ENCODE data around the gene DARS1. TPM values are rescaled to one million over a fixed set of nuclear protein-coding genes. Genes with fewer than 3 reads are reported as not detected.

DARS1 gene
- total RNA-seq, 2 donors from 2014 or later: 138 to 180 TPM

GRCh38 chr2:136000502-136000901, 15.1 kb upstream of the DARS1 start:
- H3K27ac Mint-ChIP-seq: peak overlapping the region in 1 of 2 donors; percentile 58
- ATAC-seq: peak; percentile 34 to 55
- H3K9me3 Mint-ChIP-seq: peaks cover 6 to 18% of the 10 kb centered on the region in 2 donors
- H3K36me3 Mint-ChIP-seq: peaks cover 0 to 55% of the 10 kb centered on the region in 2 donors
- no peak for DNase-seq (ENCODE audit: low spot score in 2 of 2)

- Mint-ChIP-seq H3K27ac (no peak overlapping the region), H3K36me3 (peaks cover 0 to 52% of the 10 kb centered on the region in 2 donors), H3K9me3 (peaks cover 6 to 16% of the 10 kb centered on the region in 2 donors)
- ATAC-seq (no peak), DNase-seq (ENCODE audit: low spot score in 2 of 2) (no peak)
Observed at GRCh38 chr2:135999899-136000298, 14.5 kb upstream of the DARS1 start.

GRCh38 chr2:135998879-135999278, 13.5 kb upstream of the DARS1 start:
- ATAC-seq (no peak), DNase-seq (ENCODE audit: low spot score in 2 of 2) (no peak)
- Mint-ChIP-seq H3K27ac (no peak overlapping the region), H3K9me3 (peaks cover 6 to 10% of the 10 kb centered on the region in 2 donors), H3K36me3 (peaks cover 0 to 43% of the 10 kb centered on the region in 2 donors)

GRCh38 chr2:135997380-135997779, 12.0 kb upstream of the DARS1 start:
- no peak for DNase-seq (ENCODE audit: low spot score in 2 of 2)
- Mint-ChIP-seq H3K9me3 (peaks cover 2 to 5% of the 10 kb centered on the region in 2 donors), H3K36me3 (peaks cover 0 to 33% of the 10 kb centered on the region in 2 donors), H3K27ac (no peak overlapping the region)
- ATAC-seq: peak in 1 of 2 donors; percentile 26

GRCh38 chr2:135996304-135996703, 10.9 kb upstream of the DARS1 start:
- H3K36me3 Mint-ChIP-seq: peaks cover 0 to 22% of the 10 kb centered on the region in 2 donors
- DNase-seq (ENCODE audit: low spot score in 2 of 2) (no peak), ATAC-seq (no peak)
- H3K27ac Mint-ChIP-seq: no peak overlapping the region
- H3K9me3 Mint-ChIP-seq: peaks cover 2 to 5% of the 10 kb centered on the region in 2 donors

GRCh38 chr2:135994281-135994680, 8.9 kb upstream of the DARS1 start:
- Mint-ChIP-seq H3K9me3 (peaks cover 2 to 11% of the 10 kb centered on the region in 2 donors), H3K36me3 (peaks cover 0 to 23% of the 10 kb centered on the region in 2 donors), H3K27ac (no peak overlapping the region)
- ATAC-seq: no peak
- no peak for DNase-seq (ENCODE audit: low spot score in 2 of 2)

GRCh38 chr2:135993421-135993820, 8.0 kb upstream of the DARS1 start:
- peaks cover 2 to 15% of the 10 kb centered on the region in 2 donors for H3K9me3 Mint-ChIP-seq
- no peak for ATAC-seq
- H3K36me3 Mint-ChIP-seq: peaks cover 0 to 28% of the 10 kb centered on the region in 2 donors
- DNase-seq (ENCODE audit: low spot score in 2 of 2): no peak
- no peak overlapping the region for H3K27ac Mint-ChIP-seq

- ATAC-seq (no peak), DNase-seq (ENCODE audit: low spot score in 2 of 2) (no peak)
- peaks cover 0 to 32% of the 10 kb centered on the region in 2 donors for H3K36me3 Mint-ChIP-seq
- peaks cover 2 to 15% of the 10 kb centered on the region in 2 donors for H3K9me3 Mint-ChIP-seq
- H3K27ac Mint-ChIP-seq: no peak overlapping the region
Observed at GRCh38 chr2:135991861-135992260, 6.4 kb upstream of the DARS1 start.

- peaks cover 24 to 44% of the 10 kb centered on the region in 2 donors for H3K36me3 Mint-ChIP-seq
- peak overlapping the region in 1 of 2 donors; percentile 98 for H3K27ac Mint-ChIP-seq
- ATAC-seq: no peak
- DNase-seq (ENCODE audit: low spot score in 2 of 2): no peak
- H3K9me3 Mint-ChIP-seq: peaks cover 0 to 10% of the 10 kb centered on the region in 2 donors
Observed at GRCh38 chr2:135987441-135987840, 2.0 kb upstream of the DARS1 start.

- ATAC-seq: no peak
- Mint-ChIP-seq H3K9me3 (peaks cover 0 to 10% of the 10 kb centered on the region in 2 donors), H3K27ac (peak overlapping the region; percentile 79 to 98), H3K36me3 (peaks cover 27 to 53% of the 10 kb centered on the region in 2 donors)
- DNase-seq (ENCODE audit: low spot score in 2 of 2): no peak
Observed at GRCh38 chr2:135986507-135986906, 1.1 kb upstream of the DARS1 start.

- H3K27ac Mint-ChIP-seq: peak overlapping the region; percentile 79 to 98
- DNase-seq (ENCODE audit: low spot score in 2 of 2): no peak
- H3K36me3 Mint-ChIP-seq: peaks cover 31 to 58% of the 10 kb centered on the region in 2 donors
- H3K9me3 Mint-ChIP-seq: peaks cover 0 to 10% of the 10 kb centered on the region in 2 donors
- peak; percentile 66 to 75 for ATAC-seq
Observed at GRCh38 chr2:135985826-135986393, 484 bp upstream of the DARS1 start.

- ATAC-seq: peak in 1 of 2 donors; percentile 6
- no peak for DNase-seq (ENCODE audit: low spot score in 2 of 2)
- H3K36me3 Mint-ChIP-seq: peaks cover 42 to 61% of the 10 kb centered on the region in 2 donors
- H3K27ac Mint-ChIP-seq: peak overlapping the region; percentile 79 to 98
- H3K9me3 Mint-ChIP-seq: peaks cover 0 to 5% of the 10 kb centered on the region in 2 donors
Observed at GRCh38 chr2:135984199-135985017, 1.0 kb downstream of the DARS1 start.

- DNase-seq (ENCODE audit: low spot score in 2 of 2) (no peak), ATAC-seq (no peak)
- Mint-ChIP-seq H3K36me3 (peaks cover 56 to 73% of the 10 kb centered on the region in 2 donors), H3K27ac (peak overlapping the region in 1 of 2 donors; percentile 53), H3K9me3 (no peaks in the 10 kb centered on the region)
Observed at GRCh38 chr2:135980434-135981079, 4.9 kb downstream of the DARS1 start.

- H3K27ac Mint-ChIP-seq: peak overlapping the region in 1 of 2 donors; percentile 73
- H3K36me3 Mint-ChIP-seq: peaks cover 55 to 84% of the 10 kb centered on the region in 2 donors
- ATAC-seq (no peak), DNase-seq (ENCODE audit: low spot score in 2 of 2) (no peak)
- H3K9me3 Mint-ChIP-seq: peaks cover 0 to 8% of the 10 kb centered on the region in 2 donors
Observed at GRCh38 chr2:135975702-135976101, 9.7 kb downstream of the DARS1 start.

- ATAC-seq: no peak
- no peak for DNase-seq (ENCODE audit: low spot score in 2 of 2)
- Mint-ChIP-seq H3K27ac (no peak overlapping the region), H3K36me3 (peaks cover 55 to 82% of the 10 kb centered on the region in 2 donors), H3K9me3 (peaks cover 0 to 13% of the 10 kb centered on the region in 2 donors)
Observed at GRCh38 chr2:135974036-135974435, 11.4 kb downstream of the DARS1 start.

GRCh38 chr2:135969655-135970387, 15.6 kb downstream of the DARS1 start:
- Mint-ChIP-seq H3K27ac (no peak overlapping the region), H3K36me3 (peaks cover 37 to 82% of the 10 kb centered on the region in 2 donors), H3K9me3 (peaks cover 0 to 13% of the 10 kb centered on the region in 2 donors)

More at GRCh38 chr2:135969655-135970387, 15.6 kb downstream of the DARS1 start:
- ATAC-seq (no peak), DNase-seq (ENCODE audit: low spot score in 2 of 2) (no peak)
